ENCODE data around the gene GJB1.
"Not testable (repeated sequence)": the region's sequence is repeated elsewhere in the genome, so short reads cannot be mapped to it uniquely, and the experiment has no call there.

GJB1 gene

GRCh38 chrX:71256856-71257255 is 33.8 kb downstream of the GJB1 start:
- DNase-seq = no peak

GRCh38 chrX:71268624-71269023 is 45.6 kb downstream of the GJB1 start:
- not testable (repeated sequence) for DNase-seq

GRCh38 chrX:71269801-71270395 is 46.9 kb downstream of the GJB1 start:
- DNase-seq = no peak

- not testable (repeated sequence) for DNase-seq
These were observed 49.3 kb downstream of the GJB1 start for GRCh38 chrX:71272313-71272712.
